ENCODE data around the gene CCDC157. TPM values are rescaled to one million over a fixed set of nuclear protein-coding genes. Genes with fewer than 3 reads are reported as not detected.

CCDC157 gene
- total RNA-seq, 1 experiment from 2014 or later, result 1.2 TPM

GRCh38 chr22:30383061-30383460, 26.3 kb downstream of the CCDC157 start:
- Histone ChIP-seq H3K27ac (no peak overlapping the region), H3K9me3 (replicated peaks) (no peaks in the 10 kb centered on the region), H3K4me3 (no peak overlapping the region), H3K36me3 (no peaks in the 10 kb centered on the region), H3K4me1 (no peaks in the 10 kb centered on the region), H3K27me3 (no peaks in the 10 kb centered on the region)
- DNase-seq, result no peak

GRCh38 chr22:30385942-30386341, 29.1 kb downstream of the CCDC157 start:
- Histone ChIP-seq H3K27me3 (no peaks in the 10 kb centered on the region), H3K36me3 (no peaks in the 10 kb centered on the region), H3K4me1 (no peaks in the 10 kb centered on the region), H3K27ac (no peak overlapping the region), H3K9me3 (replicated peaks) (0 out of 2 replicates have a peak, but pooled peaks cover 3% of the 10 kb centered on the region), H3K4me3 (no peak overlapping the region)
- DNase-seq, result no peak

- Histone ChIP-seq H3K9me3 (replicated peaks) (0 out of 2 replicates have a peak, but pooled peaks cover 3% of the 10 kb centered on the region), H3K4me3 (peak overlapping the region; percentile 62), H3K27me3 (no peaks in the 10 kb centered on the region), H3K4me1 (no peaks in the 10 kb centered on the region), H3K36me3 (no peaks in the 10 kb centered on the region), H3K27ac (no peak overlapping the region; the same call in 1 of the 2 replicates)
- no peak for DNase-seq
Observed at GRCh38 chr22:30386608-30386959, 29.8 kb downstream of the CCDC157 start.

GRCh38 chr22:30386960-30387827, 30.4 kb downstream of the CCDC157 start, which contains the start of gene RNF215:
RNF215 (minus strand) TSS chr22:30387411; CDS start chr22:30387313, 98 bp downstream.
- no peaks in the 10 kb centered on the region for H3K36me3 ChIP-seq
- peaks cover 1% of the 10 kb centered on the region; the same call in 1 of the 2 replicates for H3K4me1 ChIP-seq
- H3K27ac ChIP-seq, result no peak within 1 kb of the TSS; the same call in 1 of the 2 replicates
- peak within 1 kb of the TSS; percentile 62 for H3K4me3 ChIP-seq
- DNase-seq, result peak; percentile 70 to 84
- 0 out of 2 replicates have a peak, but pooled peaks cover 3% of the 10 kb centered on the region for H3K9me3 ChIP-seq (replicated peaks)
- no peaks in the 10 kb centered on the region for H3K27me3 ChIP-seq

GRCh38 chr22:30390974-30391691, 34.3 kb downstream of the CCDC157 start:
- peak; percentile 42 to 70 for DNase-seq
- Histone ChIP-seq H3K36me3 (no peaks in the 10 kb centered on the region), H3K9me3 (replicated peaks) (0 out of 2 replicates have a peak, but pooled peaks cover 3% of the 10 kb centered on the region), H3K4me3 (no peak overlapping the region), H3K27ac (no peak overlapping the region), H3K27me3 (no peaks in the 10 kb centered on the region), H3K4me1 (peaks cover 11% of the 10 kb centered on the region; the same call in 1 of the 2 replicates)

GRCh38 chr22:30392661-30393321, 36.0 kb downstream of the CCDC157 start:
- Histone ChIP-seq H3K27ac (no peak overlapping the region), H3K36me3 (no peaks in the 10 kb centered on the region), H3K4me3 (no peak overlapping the region), H3K4me1 (peaks cover 11% of the 10 kb centered on the region), H3K27me3 (no peaks in the 10 kb centered on the region), H3K9me3 (replicated peaks) (0 out of 2 replicates have a peak, but pooled peaks cover 3% of the 10 kb centered on the region)
- peak; percentile 35 to 55 for DNase-seq

GRCh38 chr22:30393322-30393680, 36.5 kb downstream of the CCDC157 start:
- no peak for DNase-seq
- H3K27me3 ChIP-seq, result no peaks in the 10 kb centered on the region
- H3K27ac ChIP-seq, result no peak overlapping the region
- H3K36me3 ChIP-seq, result no peaks in the 10 kb centered on the region
- H3K9me3 ChIP-seq (replicated peaks), result 0 out of 2 replicates have a peak, but pooled peaks cover 3% of the 10 kb centered on the region
- peaks cover 11% of the 10 kb centered on the region for H3K4me1 ChIP-seq
- no peak overlapping the region for H3K4me3 ChIP-seq

GRCh38 chr22:30393885-30394284, 37.1 kb downstream of the CCDC157 start:
- Histone ChIP-seq H3K4me1 (peaks cover 11% of the 10 kb centered on the region), H3K27ac (no peak overlapping the region), H3K4me3 (no peak overlapping the region), H3K9me3 (replicated peaks) (0 out of 2 replicates have a peak, but pooled peaks cover 3% of the 10 kb centered on the region), H3K27me3 (no peaks in the 10 kb centered on the region), H3K36me3 (no peaks in the 10 kb centered on the region)
- DNase-seq, result no peak

- no peaks in the 10 kb centered on the region for H3K36me3 ChIP-seq
- H3K4me1 ChIP-seq, result peaks cover 11% of the 10 kb centered on the region
- H3K27me3 ChIP-seq, result no peaks in the 10 kb centered on the region
- DNase-seq, result peak; percentile 55 to 63
- H3K4me3 ChIP-seq, result peak within 1 kb of the TSS; percentile 57
- H3K27ac ChIP-seq, result no peak within 1 kb of the TSS
- no peaks in the 10 kb centered on the region for H3K9me3 ChIP-seq (replicated peaks)
Observed at GRCh38 chr22:30396871-30397655, 40.3 kb downstream of the CCDC157 start, which contains the start of gene SEC14L2. SEC14L2 (plus strand) TSS chr22:30397018; CDS start chr22:30397117, 99 bp downstream.

GRCh38 chr22:30397656-30398635, 41.1 kb downstream of the CCDC157 start:
- H3K27ac ChIP-seq, result no peak overlapping the region
- DNase-seq, result no peak
- H3K9me3 ChIP-seq (replicated peaks), result no peaks in the 10 kb centered on the region
- peaks cover 2% of the 10 kb centered on the region for H3K4me1 ChIP-seq
- H3K4me3 ChIP-seq, result peak overlapping the region; percentile 57
- H3K27me3 ChIP-seq, result no peaks in the 10 kb centered on the region
- H3K36me3 ChIP-seq, result no peaks in the 10 kb centered on the region

GRCh38 chr22:30398685-30399680, 42.2 kb downstream of the CCDC157 start:
- DNase-seq, result no peak
- H3K9me3 ChIP-seq (replicated peaks), result no peaks in the 10 kb centered on the region
- no peak overlapping the region for H3K4me3 ChIP-seq
- H3K36me3 ChIP-seq, result no peaks in the 10 kb centered on the region
- no peaks in the 10 kb centered on the region; the same call in 1 of the 2 replicates for H3K4me1 ChIP-seq
- H3K27ac ChIP-seq, result no peak overlapping the region
- H3K27me3 ChIP-seq, result no peaks in the 10 kb centered on the region

GRCh38 chr22:30399718-30400117, 42.9 kb downstream of the CCDC157 start:
- Histone ChIP-seq H3K4me3 (no peak overlapping the region), H3K4me1 (no peaks in the 10 kb centered on the region; the same call in 1 of the 2 replicates), H3K27me3 (no peaks in the 10 kb centered on the region), H3K27ac (no peak overlapping the region), H3K9me3 (replicated peaks) (no peaks in the 10 kb centered on the region), H3K36me3 (no peaks in the 10 kb centered on the region)
- no peak for DNase-seq
